PC-9 (cell line): ENCODE results near the gene BCL2.

Source experiments
- EZH2 ChIP-seq: fragments of 200-600 bp; sonication (generic); IDR thresholded peaks from 2 replicates; pipeline ENCODE4 v1.8.0; 2017; ENCODE audit warnings: antibody characterized with exemption, low read depth
- TF ChIP-seq, protein P1 (sequence below): fragments of 200-600 bp; sonication (generic); conservative IDR thresholded peaks from 2 replicates; pipeline ENCODE4 v1.6.1; 2017; ENCODE audit warnings: mixed run types, antibody characterized with exemption, mild to moderate bottlenecking, moderate library complexity

- TF ChIP-seq, protein P1, sequence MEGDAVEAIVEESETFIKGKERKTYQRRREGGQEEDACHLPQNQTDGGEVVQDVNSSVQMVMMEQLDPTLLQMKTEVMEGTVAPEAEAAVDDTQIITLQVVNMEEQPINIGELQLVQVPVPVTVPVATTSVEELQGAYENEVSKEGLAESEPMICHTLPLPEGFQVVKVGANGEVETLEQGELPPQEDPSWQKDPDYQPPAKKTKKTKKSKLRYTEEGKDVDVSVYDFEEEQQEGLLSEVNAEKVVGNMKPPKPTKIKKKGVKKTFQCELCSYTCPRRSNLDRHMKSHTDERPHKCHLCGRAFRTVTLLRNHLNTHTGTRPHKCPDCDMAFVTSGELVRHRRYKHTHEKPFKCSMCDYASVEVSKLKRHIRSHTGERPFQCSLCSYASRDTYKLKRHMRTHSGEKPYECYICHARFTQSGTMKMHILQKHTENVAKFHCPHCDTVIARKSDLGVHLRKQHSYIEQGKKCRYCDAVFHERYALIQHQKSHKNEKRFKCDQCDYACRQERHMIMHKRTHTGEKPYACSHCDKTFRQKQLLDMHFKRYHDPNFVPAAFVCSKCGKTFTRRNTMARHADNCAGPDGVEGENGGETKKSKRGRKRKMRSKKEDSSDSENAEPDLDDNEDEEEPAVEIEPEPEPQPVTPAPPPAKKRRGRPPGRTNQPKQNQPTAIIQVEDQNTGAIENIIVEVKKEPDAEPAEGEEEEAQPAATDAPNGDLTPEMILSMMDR, result no peak
- TF ChIP-seq EZH2, result no peak
Observed at GRCh38 chr18:63223837-63224236, 95.7 kb downstream of the BCL2 start.
